Activated naive CD4-positive, alpha-beta T cell treated with anti-CD3 and anti-CD28 coated beads for 36 hours (primary cell): Measurements from ENCODE around the gene PKNOX2. TPM values are rescaled to one million over a fixed set of nuclear protein-coding genes. Genes with fewer than 3 reads are reported as not detected.

ENCODE experiments used
- CTCF ChIA-PET: fragments of 350-600 bp; sonication (Branson Sonifier 250); formaldehyde crosslinking; loops from one replicate; lab custom pipeline; 2021; ENCODE audit warnings: antibody characterized with exemption; lab: Charles Lee
- DNase-seq: peaks from one replicate; pipeline ENCODE4 v3.0.0-alpha.2; 2020
- H3K27ac Mint-ChIP-seq: one replicate; pipeline ENCODE4 v1.8.0; 2021; ENCODE audit warnings: mild to moderate bottlenecking, mixed read lengths
- H3K27me3 Mint-ChIP-seq: one replicate; pipeline ENCODE4 v1.8.0; 2021; ENCODE audit warnings: low read depth, mixed read lengths
- H3K36me3 Mint-ChIP-seq: one replicate; pipeline ENCODE4 v1.8.0; 2021; ENCODE audit warnings: low read depth, mixed read lengths
- H3K4me1 Mint-ChIP-seq: one replicate; pipeline ENCODE4 v1.8.0; 2021; ENCODE audit warnings: low read depth, mixed read lengths
- H3K4me3 Mint-ChIP-seq: one replicate; pipeline ENCODE4 v1.8.0; 2021; ENCODE audit warnings: mild to moderate bottlenecking, moderate library complexity, mixed read lengths
- H3K9me3 Mint-ChIP-seq: one replicate; pipeline ENCODE4 v1.8.0; 2021; ENCODE audit warnings: mixed read lengths
- intact Hi-C: fragments of 100-400 bp; cut with micrococcal nuclease; formaldehyde crosslinking; loops from one replicate; pipeline ENCODE4 v1.15.1; 2023
- total RNA-seq, 2 experiments: library from RNA; stranded (reverse); gene quantifications; one replicate each; pipeline ENCODE4 v1.2.3, GENCODE V29; 2021

Gene PKNOX2
- total RNA-seq, 2 experiments from 2014 or later = not detected

GRCh38 chr11:125139778-125140177 is 24.8 kb upstream of the PKNOX2 start:
- no peak for DNase-seq
- intact Hi-C loops = loop anchor here (10.0 kb wide), 1 partner anchor 475 kb away; no protein-coding TSS in a partner anchor
- no peak overlapping the region for H3K27ac Mint-ChIP-seq
- H3K27me3 Mint-ChIP-seq = peaks cover 17% of the 10 kb centered on the region
- CTCF ChIA-PET = interaction anchor here (1.4 to 5.2 kb wide), 3 partner anchors 15 to 180 kb away, joined by 5 to 31 read pairs (median 24); partner anchors contain the start of gene TMEM218
- H3K4me3 Mint-ChIP-seq = no peak overlapping the region
- H3K36me3 Mint-ChIP-seq = no peaks in the 10 kb centered on the region
- H3K4me1 Mint-ChIP-seq = peaks cover 3% of the 10 kb centered on the region
- no peaks in the 10 kb centered on the region for H3K9me3 Mint-ChIP-seq

- Mint-ChIP-seq H3K36me3 (no peaks in the 10 kb centered on the region), H3K9me3 (no peaks in the 10 kb centered on the region), H3K4me1 (peaks cover 3% of the 10 kb centered on the region), H3K27ac (no peak overlapping the region), H3K4me3 (no peak overlapping the region), H3K27me3 (peaks cover 15% of the 10 kb centered on the region)
- CTCF ChIA-PET = interaction anchor here (1.0 to 5.2 kb wide), 10 partner anchors 11 to 264 kb away, joined by 3 to 31 read pairs (median 5); partner anchors contain the start of gene TMEM218
- intact Hi-C loops = loop anchor here (10.0 kb wide), 1 partner anchor 475 kb away; no protein-coding TSS in a partner anchor
- no peak for DNase-seq
Measured at GRCh38 chr11:125140233-125140632, 24.3 kb upstream of the PKNOX2 start.

GRCh38 chr11:125141178-125141577 is 23.4 kb upstream of the PKNOX2 start:
- Mint-ChIP-seq H3K4me3 (no peak overlapping the region), H3K9me3 (no peaks in the 10 kb centered on the region), H3K36me3 (no peaks in the 10 kb centered on the region), H3K4me1 (peaks cover 3% of the 10 kb centered on the region), H3K27me3 (peaks cover 15% of the 10 kb centered on the region), H3K27ac (no peak overlapping the region)
- no peak for DNase-seq
- CTCF ChIA-PET = interaction anchor here (1.0 to 5.2 kb wide), 16 partner anchors 10 to 302 kb away, joined by 3 to 31 read pairs (median 5); partner anchors contain the start of genes CCDC15 and TMEM218
- intact Hi-C loops = loop anchor here (1.0 to 10.0 kb wide), 4 partner anchors 50 to 476 kb away; no protein-coding TSS in a partner anchor

GRCh38 chr11:125141686-125142535 is 22.6 kb upstream of the PKNOX2 start:
- CTCF ChIA-PET = interaction anchor here (0.5 to 5.2 kb wide), 42 partner anchors 9 to 305 kb away, joined by 3 to 31 read pairs (median 4); partner anchors contain the start of gene CCDC15
- Mint-ChIP-seq H3K36me3 (no peaks in the 10 kb centered on the region), H3K4me3 (no peak overlapping the region), H3K9me3 (no peaks in the 10 kb centered on the region), H3K27ac (no peak overlapping the region), H3K4me1 (peaks cover 3% of the 10 kb centered on the region), H3K27me3 (peaks cover 15% of the 10 kb centered on the region)
- peak; percentile 46 for DNase-seq
- intact Hi-C loops = loop anchor here (1.0 to 10.0 kb wide), 4 partner anchors 51 to 477 kb away; no protein-coding TSS in a partner anchor

- Mint-ChIP-seq H3K27me3 (peaks cover 6% of the 10 kb centered on the region), H3K4me3 (no peak overlapping the region), H3K9me3 (no peaks in the 10 kb centered on the region), H3K27ac (no peak overlapping the region), H3K4me1 (peaks cover 3% of the 10 kb centered on the region), H3K36me3 (no peaks in the 10 kb centered on the region)
- CTCF ChIA-PET = no interaction called here
- no peak for DNase-seq
- intact Hi-C loops = loop anchor here (10.0 kb wide), 1 partner anchor 481 kb away; no protein-coding TSS in a partner anchor
Measured at GRCh38 chr11:125146232-125146631, 18.3 kb upstream of the PKNOX2 start.

- no peak for DNase-seq
- Mint-ChIP-seq H3K27ac (no peak overlapping the region), H3K4me3 (no peak overlapping the region), H3K27me3 (no peaks in the 10 kb centered on the region), H3K4me1 (no peaks in the 10 kb centered on the region), H3K36me3 (no peaks in the 10 kb centered on the region), H3K9me3 (no peaks in the 10 kb centered on the region)
- intact Hi-C loops = loop anchor here (10.0 kb wide), 1 partner anchor 482 kb away; no protein-coding TSS in a partner anchor
- CTCF ChIA-PET = no interaction called here
Measured at GRCh38 chr11:125147280-125147679, 17.3 kb upstream of the PKNOX2 start.

- no peak overlapping the region for H3K27ac Mint-ChIP-seq
- H3K4me3 Mint-ChIP-seq = no peak overlapping the region
- H3K27me3 Mint-ChIP-seq = no peaks in the 10 kb centered on the region
- DNase-seq = no peak
- no peaks in the 10 kb centered on the region for H3K36me3 Mint-ChIP-seq
- H3K4me1 Mint-ChIP-seq = no peaks in the 10 kb centered on the region
- H3K9me3 Mint-ChIP-seq = no peaks in the 10 kb centered on the region
- CTCF ChIA-PET = no interaction called here
- intact Hi-C loops = loop anchor here (10.0 kb wide), 1 partner anchor 483 kb away; no protein-coding TSS in a partner anchor
Measured at GRCh38 chr11:125148011-125148410, 16.5 kb upstream of the PKNOX2 start.

GRCh38 chr11:125148743-125149142 is 15.8 kb upstream of the PKNOX2 start:
- CTCF ChIA-PET = interaction anchor here (1.0 kb wide), 1 partner anchor 39 kb away, joined by 3 read pairs; no protein-coding TSS in a partner anchor
- intact Hi-C loops = loop anchor here (10.0 kb wide), 1 partner anchor 484 kb away; no protein-coding TSS in a partner anchor
- Mint-ChIP-seq H3K27ac (no peak overlapping the region), H3K4me1 (no peaks in the 10 kb centered on the region), H3K36me3 (no peaks in the 10 kb centered on the region), H3K27me3 (no peaks in the 10 kb centered on the region), H3K9me3 (no peaks in the 10 kb centered on the region), H3K4me3 (no peak overlapping the region)
- DNase-seq = no peak

- no peak for DNase-seq
- no peaks in the 10 kb centered on the region for H3K9me3 Mint-ChIP-seq
- H3K27ac Mint-ChIP-seq = no peak overlapping the region
- peaks cover 22% of the 10 kb centered on the region for H3K27me3 Mint-ChIP-seq
- H3K4me3 Mint-ChIP-seq = no peak overlapping the region
- CTCF ChIA-PET = interaction anchor here (3.1 kb wide), 1 partner anchor 12 kb away, joined by 12 read pairs; no protein-coding TSS in a partner anchor
- no peaks in the 10 kb centered on the region for H3K36me3 Mint-ChIP-seq
- no peaks in the 10 kb centered on the region for H3K4me1 Mint-ChIP-seq
- intact Hi-C loops = no loop called here
Measured at GRCh38 chr11:125153837-125154236, 10.7 kb upstream of the PKNOX2 start.

- CTCF ChIA-PET = interaction anchor here (0.6 to 3.1 kb wide), 2 partner anchors 13 to 350 kb away, joined by 3 to 12 read pairs; no protein-coding TSS in a partner anchor
- intact Hi-C loops = no loop called here
- Mint-ChIP-seq H3K36me3 (no peaks in the 10 kb centered on the region), H3K27me3 (peaks cover 22% of the 10 kb centered on the region), H3K9me3 (no peaks in the 10 kb centered on the region), H3K4me1 (no peaks in the 10 kb centered on the region), H3K4me3 (no peak overlapping the region), H3K27ac (no peak overlapping the region)
- no peak for DNase-seq
Measured at GRCh38 chr11:125154378-125155099, 10.0 kb upstream of the PKNOX2 start.

- no peak overlapping the region for H3K27ac Mint-ChIP-seq
- CTCF ChIA-PET = interaction anchor here (0.6 to 3.1 kb wide), 2 partner anchors 13 to 349 kb away, joined by 3 to 12 read pairs; no protein-coding TSS in a partner anchor
- peaks cover 22% of the 10 kb centered on the region for H3K27me3 Mint-ChIP-seq
- no peak overlapping the region for H3K4me3 Mint-ChIP-seq
- no peak for DNase-seq
- no peaks in the 10 kb centered on the region for H3K9me3 Mint-ChIP-seq
- intact Hi-C loops = no loop called here
- no peaks in the 10 kb centered on the region for H3K4me1 Mint-ChIP-seq
- H3K36me3 Mint-ChIP-seq = no peaks in the 10 kb centered on the region
Measured at GRCh38 chr11:125155100-125155444, 9.5 kb upstream of the PKNOX2 start.

GRCh38 chr11:125155767-125156166 is 8.8 kb upstream of the PKNOX2 start:
- no peaks in the 10 kb centered on the region for H3K4me1 Mint-ChIP-seq
- H3K4me3 Mint-ChIP-seq = no peak overlapping the region
- intact Hi-C loops = no loop called here
- CTCF ChIA-PET = no interaction called here
- peaks cover 24% of the 10 kb centered on the region for H3K27me3 Mint-ChIP-seq
- H3K9me3 Mint-ChIP-seq = no peaks in the 10 kb centered on the region
- no peak overlapping the region for H3K27ac Mint-ChIP-seq
- no peaks in the 10 kb centered on the region for H3K36me3 Mint-ChIP-seq
- DNase-seq = no peak
